C4-2B (cell line): Measurements from ENCODE around the gene TANC1.

Experiments
- CTCF ChIP-seq: fragments of 450-650 bp; conservative IDR thresholded peaks from 2 replicates; pipeline ENCODE4 v1.5.1; 2017; ENCODE audit warnings: mild to moderate bottlenecking
- ZFX ChIP-seq: fragments of 450-650 bp; IDR thresholded peaks from 2 replicates; pipeline ENCODE4 v1.6.1; 2017

DNA sequence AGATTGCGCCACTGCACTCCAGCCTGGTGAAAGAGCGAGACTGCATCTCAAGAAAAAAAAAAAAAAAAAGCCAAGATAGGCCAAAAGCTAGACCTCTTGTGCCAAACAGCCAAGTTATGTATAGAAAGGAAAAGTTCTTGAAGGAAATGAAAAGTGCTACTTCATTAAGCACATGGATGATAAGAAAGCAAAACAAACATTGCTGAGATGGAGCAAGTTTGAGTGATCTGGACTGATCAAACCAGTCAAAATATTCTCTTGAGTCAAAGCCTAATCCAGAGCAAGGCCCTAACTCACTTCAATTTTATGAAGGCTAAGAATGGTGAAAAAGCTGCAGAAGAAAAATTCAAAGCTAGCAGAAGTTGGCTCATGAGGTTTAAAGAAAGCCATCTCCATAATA lies 28.1 kb upstream of the TANC1 start:
- TF ChIP-seq CTCF, result no peak
- no peak for TF ChIP-seq ZFX
